ENCODE measurements around the gene TXLNB.

The TXLNB gene

GRCh38 chr6:139282684-139283083, 9.1 kb downstream of the TXLNB start:
- no peak for ATAC-seq (ENCODE audit: low read depth)
- Histone ChIP-seq H3K27ac (ENCODE audit: poor library complexity, severe bottlenecking) (no peak overlapping the region), H3K27me3 (ENCODE audit: insufficient read depth, poor library complexity, severe bottlenecking) (no peaks in the 10 kb centered on the region), H3K4me3 (ENCODE audit: severe bottlenecking) (no peak overlapping the region), H3K36me3 (ENCODE audit: low read depth) (no peaks in the 10 kb centered on the region), H3K4me1 (ENCODE audit: insufficient read depth, poor library complexity, severe bottlenecking) (no peaks in the 10 kb centered on the region), H3K9me3 (ENCODE audit: severe bottlenecking) (no peaks in the 10 kb centered on the region)
- no peak for TF ChIP-seq CTCF (IDR thresholded peaks at IDR 0.05; ENCODE audit: poor library complexity, severe bottlenecking)
- no peak for DNase-seq (ENCODE audit: low spot score)

GRCh38 chr6:139278190-139278589, 13.6 kb downstream of the TXLNB start:
- Histone ChIP-seq H3K27me3 (ENCODE audit: insufficient read depth, poor library complexity, severe bottlenecking) (no peaks in the 10 kb centered on the region), H3K27ac (ENCODE audit: poor library complexity, severe bottlenecking) (no peak overlapping the region), H3K9me3 (ENCODE audit: severe bottlenecking) (no peaks in the 10 kb centered on the region), H3K4me3 (ENCODE audit: severe bottlenecking) (no peak overlapping the region), H3K36me3 (ENCODE audit: low read depth) (no peaks in the 10 kb centered on the region), H3K4me1 (ENCODE audit: insufficient read depth, poor library complexity, severe bottlenecking) (no peaks in the 10 kb centered on the region)
- DNase-seq (ENCODE audit: low spot score): no peak
- TF ChIP-seq CTCF (IDR thresholded peaks at IDR 0.05; ENCODE audit: poor library complexity, severe bottlenecking): no peak
- no peak for ATAC-seq (ENCODE audit: low read depth)

- Histone ChIP-seq H3K9me3 (ENCODE audit: severe bottlenecking) (no peaks in the 10 kb centered on the region), H3K4me1 (ENCODE audit: insufficient read depth, poor library complexity, severe bottlenecking) (no peaks in the 10 kb centered on the region), H3K27me3 (ENCODE audit: insufficient read depth, poor library complexity, severe bottlenecking) (no peaks in the 10 kb centered on the region), H3K36me3 (ENCODE audit: low read depth) (no peaks in the 10 kb centered on the region), H3K27ac (ENCODE audit: poor library complexity, severe bottlenecking) (no peak overlapping the region), H3K4me3 (ENCODE audit: severe bottlenecking) (no peak overlapping the region)
- ATAC-seq (ENCODE audit: low read depth) (no peak), DNase-seq (ENCODE audit: low spot score) (no peak)
- no peak for TF ChIP-seq CTCF (IDR thresholded peaks at IDR 0.05; ENCODE audit: poor library complexity, severe bottlenecking)
Observed at GRCh38 chr6:139277587-139277986, 14.2 kb downstream of the TXLNB start.

GRCh38 chr6:139277161-139277560, 14.6 kb downstream of the TXLNB start:
- ATAC-seq (ENCODE audit: low read depth): no peak
- H3K27ac ChIP-seq (ENCODE audit: poor library complexity, severe bottlenecking): no peak overlapping the region
- H3K27me3 ChIP-seq (ENCODE audit: insufficient read depth, poor library complexity, severe bottlenecking): no peaks in the 10 kb centered on the region
- no peaks in the 10 kb centered on the region for H3K9me3 ChIP-seq (ENCODE audit: severe bottlenecking)
- no peak for DNase-seq (ENCODE audit: low spot score)
- H3K36me3 ChIP-seq (ENCODE audit: low read depth): no peaks in the 10 kb centered on the region
- H3K4me1 ChIP-seq (ENCODE audit: insufficient read depth, poor library complexity, severe bottlenecking): no peaks in the 10 kb centered on the region
- H3K4me3 ChIP-seq (ENCODE audit: severe bottlenecking): no peak overlapping the region
- no peak for TF ChIP-seq CTCF (IDR thresholded peaks at IDR 0.05; ENCODE audit: poor library complexity, severe bottlenecking)

GRCh38 chr6:139275279-139276055, 16.3 kb downstream of the TXLNB start:
- Histone ChIP-seq H3K4me1 (ENCODE audit: insufficient read depth, poor library complexity, severe bottlenecking) (no peaks in the 10 kb centered on the region), H3K27ac (ENCODE audit: poor library complexity, severe bottlenecking) (no peak overlapping the region), H3K36me3 (ENCODE audit: low read depth) (no peaks in the 10 kb centered on the region), H3K27me3 (ENCODE audit: insufficient read depth, poor library complexity, severe bottlenecking) (no peaks in the 10 kb centered on the region), H3K4me3 (ENCODE audit: severe bottlenecking) (no peak overlapping the region), H3K9me3 (ENCODE audit: severe bottlenecking) (no peaks in the 10 kb centered on the region)
- ATAC-seq (ENCODE audit: low read depth) (no peak), DNase-seq (ENCODE audit: low spot score) (no peak)
- TF ChIP-seq CTCF (IDR thresholded peaks at IDR 0.05; ENCODE audit: poor library complexity, severe bottlenecking): no peak
